Measurements from ENCODE around the gene TCEA2.

Gene TCEA2

GRCh38 chr20:64050261-64051032 lies 12.6 kb upstream of the TCEA2 start:
- H3K4me3 ChIP-seq (ENCODE audit: low read length), result no peak overlapping the region
- no peak for DNase-seq (ENCODE audit: low read depth)
- TF ChIP-seq, protein P1, sequence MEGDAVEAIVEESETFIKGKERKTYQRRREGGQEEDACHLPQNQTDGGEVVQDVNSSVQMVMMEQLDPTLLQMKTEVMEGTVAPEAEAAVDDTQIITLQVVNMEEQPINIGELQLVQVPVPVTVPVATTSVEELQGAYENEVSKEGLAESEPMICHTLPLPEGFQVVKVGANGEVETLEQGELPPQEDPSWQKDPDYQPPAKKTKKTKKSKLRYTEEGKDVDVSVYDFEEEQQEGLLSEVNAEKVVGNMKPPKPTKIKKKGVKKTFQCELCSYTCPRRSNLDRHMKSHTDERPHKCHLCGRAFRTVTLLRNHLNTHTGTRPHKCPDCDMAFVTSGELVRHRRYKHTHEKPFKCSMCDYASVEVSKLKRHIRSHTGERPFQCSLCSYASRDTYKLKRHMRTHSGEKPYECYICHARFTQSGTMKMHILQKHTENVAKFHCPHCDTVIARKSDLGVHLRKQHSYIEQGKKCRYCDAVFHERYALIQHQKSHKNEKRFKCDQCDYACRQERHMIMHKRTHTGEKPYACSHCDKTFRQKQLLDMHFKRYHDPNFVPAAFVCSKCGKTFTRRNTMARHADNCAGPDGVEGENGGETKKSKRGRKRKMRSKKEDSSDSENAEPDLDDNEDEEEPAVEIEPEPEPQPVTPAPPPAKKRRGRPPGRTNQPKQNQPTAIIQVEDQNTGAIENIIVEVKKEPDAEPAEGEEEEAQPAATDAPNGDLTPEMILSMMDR (IDR thresholded peaks at IDR 0.05; ENCODE audit: insufficient read depth, low read depth, low read length, missing control alignments), result no peak

GRCh38 chr20:64051033-64051452 lies 12.0 kb upstream of the TCEA2 start:
- TF ChIP-seq, protein P1 (IDR thresholded peaks at IDR 0.05; ENCODE audit: insufficient read depth, low read depth, low read length, missing control alignments), result no peak

GRCh38 chr20:64051561-64052325 lies 11.3 kb upstream of the TCEA2 start:
- H3K4me3 ChIP-seq (ENCODE audit: low read length), result no peak overlapping the region
- DNase-seq (ENCODE audit: low read depth), result no peak
- TF ChIP-seq, protein P1 (IDR thresholded peaks at IDR 0.05; ENCODE audit: insufficient read depth, low read depth, low read length, missing control alignments), result no peak

More at GRCh38 chr20:64051033-64051452, 12.0 kb upstream of the TCEA2 start:
- no peak overlapping the region for H3K4me3 ChIP-seq (ENCODE audit: low read length)
- no peak for DNase-seq (ENCODE audit: low read depth)

DNA sequence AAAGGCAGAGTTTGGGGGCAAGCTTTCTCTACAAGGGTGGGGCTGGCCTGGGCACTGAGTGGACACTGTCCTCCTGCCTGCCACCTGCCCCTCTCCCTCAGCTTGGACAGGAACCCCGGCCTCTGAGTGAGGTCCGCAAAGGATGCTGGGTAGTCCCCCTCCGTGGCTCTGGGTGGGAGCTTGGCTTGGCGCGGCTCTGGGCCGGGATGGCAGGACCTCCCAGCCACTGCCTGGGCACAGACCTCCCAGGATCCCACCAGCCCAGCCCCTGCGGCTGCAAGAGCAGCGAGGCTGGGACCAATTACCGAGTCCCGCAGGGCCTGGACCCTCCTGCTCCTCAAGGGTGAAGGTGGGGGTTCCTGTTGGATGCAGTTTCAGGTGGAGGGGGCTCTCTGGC lies 10.7 kb upstream of the TCEA2 start:
- TF ChIP-seq, protein P1 (IDR thresholded peaks at IDR 0.05; ENCODE audit: insufficient read depth, low read depth, low read length, missing control alignments), result no peak
- no peak overlapping the region for H3K4me3 ChIP-seq (ENCODE audit: low read length)

GRCh38 chr20:64052987-64053840 lies 9.8 kb upstream of the TCEA2 start:
- TF ChIP-seq, protein P1 (IDR thresholded peaks at IDR 0.05; ENCODE audit: insufficient read depth, low read depth, low read length, missing control alignments), result no peak
- no peak overlapping the region for H3K4me3 ChIP-seq (ENCODE audit: low read length)
- no peak for DNase-seq (ENCODE audit: low read depth)

More for the DNA sequence above, 10.7 kb upstream of the TCEA2 start:
- DNase-seq (ENCODE audit: low read depth), result no peak

DNA sequence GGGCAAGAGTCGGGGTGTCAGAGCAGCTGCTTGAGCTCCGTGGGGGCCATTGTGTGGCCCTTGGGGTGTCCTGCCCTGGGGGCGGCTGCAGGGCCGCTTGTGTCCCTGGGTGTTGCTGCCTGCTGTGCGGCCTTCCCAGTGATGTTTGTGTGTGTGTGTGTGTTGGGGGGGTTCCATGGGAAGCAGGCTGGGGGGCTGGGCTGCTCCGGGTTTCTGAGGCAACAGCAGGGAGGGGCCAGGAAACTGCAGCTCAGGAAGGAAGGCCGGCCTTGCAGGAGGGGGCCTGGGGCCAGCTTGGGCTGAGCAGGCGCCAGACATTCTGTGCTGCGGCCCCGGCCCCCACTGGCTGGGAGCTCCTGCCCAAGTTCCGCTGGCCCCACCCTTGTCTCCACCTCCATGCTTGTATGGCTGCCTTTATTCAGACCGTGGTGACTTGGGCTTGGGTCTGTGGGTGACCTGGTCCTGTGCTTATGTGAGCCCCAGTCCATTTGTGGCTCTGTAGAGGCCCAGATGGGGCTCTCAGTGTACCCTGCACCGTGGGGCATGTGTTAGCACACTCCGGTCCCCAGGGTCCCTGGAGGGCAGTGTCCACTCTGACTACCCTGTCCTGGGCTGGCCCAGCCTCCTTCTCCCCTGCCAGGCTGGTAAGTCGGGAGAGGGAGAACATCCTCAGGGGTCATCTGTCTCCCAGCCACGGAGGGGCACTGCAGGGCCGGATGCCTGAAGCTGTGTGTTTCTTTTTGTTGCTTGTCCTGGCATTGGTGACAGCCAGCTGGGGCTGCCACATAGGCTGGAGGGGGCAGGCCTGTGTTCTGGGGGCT lies 8.9 kb upstream of the TCEA2 start:
- TF ChIP-seq, protein P1 (IDR thresholded peaks at IDR 0.05; ENCODE audit: insufficient read depth, low read depth, low read length, missing control alignments), result no peak
- no peak overlapping the region for H3K4me3 ChIP-seq (ENCODE audit: low read length)
- DNase-seq (ENCODE audit: low read depth), result no peak
